Measurements from ENCODE around the gene MAPKAP1. TPM values are rescaled to one million over a fixed set of nuclear protein-coding genes. Genes with fewer than 3 reads are reported as not detected.

The MAPKAP1 gene
- 131 TPM for polyA plus RNA-seq (2013, experiment 1 of 2; ENCODE audit: insufficient read length)
- 108 TPM for polyA plus RNA-seq (2013, experiment 2 of 2; ENCODE audit: insufficient read length)

- peak; percentile 96 for DNase-seq
Measured at GRCh38 chr9:125706651-125707471, at the start of gene MAPKAP1. MAPKAP1 (minus strand) TSS chr9:125707208; CDS start chr9:125672574, 34,634 bp downstream.

DNA sequence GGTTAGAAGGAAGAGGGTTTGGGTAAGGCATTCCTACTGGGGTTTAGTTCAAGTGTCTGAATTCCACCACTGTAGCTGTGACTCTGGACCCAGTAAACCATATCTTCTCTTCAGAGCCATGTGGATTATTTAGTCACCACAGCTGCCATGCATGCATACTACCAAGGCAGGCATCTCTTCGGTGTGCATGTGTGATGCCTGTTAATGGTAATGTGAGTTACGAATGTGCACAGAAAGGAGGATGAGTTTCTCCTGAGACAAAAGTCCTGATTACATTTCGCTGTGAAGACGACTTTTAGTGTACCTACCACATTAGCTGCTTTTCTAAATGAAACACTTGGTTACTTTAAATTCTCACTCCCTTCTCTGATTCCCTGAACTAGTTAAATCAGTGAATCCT, 49.5 kb upstream of the MAPKAP1 start:
- no peak for DNase-seq

DNA sequence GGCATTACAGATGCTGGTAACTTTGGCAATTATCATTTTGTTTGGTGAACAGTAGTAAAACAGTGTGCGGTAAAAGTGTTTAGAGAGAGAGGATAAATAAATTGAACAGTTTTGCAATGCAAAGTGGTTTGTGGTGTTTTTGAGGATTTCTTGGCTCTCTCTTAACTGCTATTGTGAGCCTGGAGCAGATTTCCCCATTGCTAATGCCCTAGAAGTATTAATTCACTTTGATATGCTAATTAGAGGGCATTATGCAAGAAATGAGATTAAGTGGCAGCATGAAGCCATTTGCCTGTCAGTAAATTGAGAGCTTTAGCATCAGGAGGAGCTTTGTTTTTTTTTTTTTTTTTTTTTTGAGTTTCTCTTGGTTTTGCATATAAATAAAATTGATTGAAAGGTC, 48.3 kb upstream of the MAPKAP1 start:
- DNase-seq = no peak

- no peak for DNase-seq
Measured at GRCh38 chr9:125754096-125754495, 47.1 kb upstream of the MAPKAP1 start.

DNA sequence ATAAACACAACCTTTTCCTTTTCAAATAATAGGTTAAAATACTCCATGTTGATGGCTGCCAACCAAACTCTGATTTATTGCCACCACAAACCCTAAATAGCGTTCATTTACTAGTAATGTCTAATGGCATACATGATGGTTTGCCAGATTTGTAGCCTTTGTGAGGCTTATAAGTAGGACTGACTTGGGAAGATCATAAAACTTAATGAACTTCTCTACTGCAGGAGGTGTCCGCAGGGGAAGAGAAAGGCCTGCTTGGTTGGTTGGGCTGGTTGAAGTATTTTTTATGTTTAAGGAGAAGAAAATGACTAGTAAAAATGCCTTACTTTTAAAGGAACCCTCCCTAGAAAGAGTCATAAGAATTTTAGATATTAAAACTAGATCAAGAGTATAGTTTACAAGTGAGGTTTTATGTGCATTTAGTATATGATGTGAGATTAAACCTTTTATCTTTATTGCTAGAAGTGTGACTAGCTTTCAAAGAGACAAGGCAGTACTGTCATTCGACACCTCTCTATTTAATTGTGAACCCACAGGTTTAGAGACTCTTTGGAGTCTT, 45.1 kb upstream of the MAPKAP1 start:
- DNase-seq = no peak

DNA sequence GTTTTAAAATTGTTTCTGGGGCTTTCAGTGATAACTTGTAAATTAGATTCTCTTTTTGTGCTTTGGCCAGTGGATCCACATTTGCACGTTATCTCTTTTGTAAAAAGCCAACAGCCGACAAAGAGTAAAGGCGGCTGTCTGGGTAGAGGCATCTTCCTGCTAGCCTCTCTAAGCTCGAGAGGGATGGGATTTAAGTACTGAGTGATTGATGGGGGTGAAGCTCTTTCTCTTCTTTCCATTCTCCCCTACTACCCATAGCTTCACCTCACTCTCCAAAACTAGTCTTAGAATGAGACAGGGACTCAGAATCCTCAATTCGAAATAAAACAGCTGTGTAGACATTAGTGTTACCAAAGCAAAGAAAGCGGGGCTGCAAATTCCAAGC, 43.6 kb upstream of the MAPKAP1 start:
- DNase-seq = no peak

- no peak for DNase-seq
Measured at GRCh38 chr9:125749951-125750626, 43.1 kb upstream of the MAPKAP1 start.

- DNase-seq = no peak
Measured at GRCh38 chr9:125749287-125749935, 42.4 kb upstream of the MAPKAP1 start.

GRCh38 chr9:125748446-125749099, 41.6 kb upstream of the MAPKAP1 start:
- DNase-seq = no peak

GRCh38 chr9:125747765-125748445, 40.9 kb upstream of the MAPKAP1 start:
- peak; percentile 33 for DNase-seq

- peak; percentile 58 for DNase-seq
Measured at GRCh38 chr9:125747053-125747764, 40.2 kb upstream of the MAPKAP1 start, which contains the start of gene PBX3. PBX3 (plus strand) TSS chr9:125747373.

GRCh38 chr9:125746774-125747052, 39.7 kb upstream of the MAPKAP1 start:
- DNase-seq = no peak

DNA sequence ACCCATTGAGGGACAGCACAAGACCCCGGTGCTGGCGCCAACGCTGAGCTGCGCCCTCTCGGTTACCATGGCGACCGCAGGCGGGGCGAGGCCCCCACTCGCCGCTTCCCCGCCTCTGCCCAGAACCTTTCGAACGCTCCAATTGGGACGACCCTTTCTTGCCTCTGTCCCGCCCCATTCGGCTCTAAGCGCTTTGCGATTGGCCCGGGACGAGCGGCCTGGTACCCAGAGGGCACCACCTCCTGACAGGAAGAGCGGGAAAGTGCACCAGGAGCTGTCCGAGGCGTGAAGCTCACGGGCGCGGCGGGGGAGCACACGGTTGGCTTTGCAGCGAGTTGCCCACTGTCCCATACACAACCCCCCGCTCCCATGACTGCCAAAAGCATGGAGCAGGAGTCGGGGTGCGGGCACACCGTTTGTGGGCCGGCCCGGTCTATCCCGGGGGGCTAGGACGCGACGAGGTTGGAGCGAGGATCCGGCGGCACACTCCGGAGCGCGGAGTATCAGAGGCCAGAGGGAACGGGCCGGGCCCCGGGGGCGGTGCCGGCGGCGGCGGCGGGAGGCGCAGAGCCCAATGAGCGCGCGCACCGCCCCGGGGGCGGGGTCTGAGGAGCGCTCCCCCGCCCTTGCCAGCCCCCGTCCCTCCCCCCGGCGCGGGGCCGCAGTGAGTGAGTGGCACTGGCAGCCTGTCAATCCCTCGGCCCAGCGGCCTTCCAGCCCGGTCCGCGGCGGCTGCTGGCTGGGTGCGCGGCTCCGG, 39.2 kb upstream of the MAPKAP1 start:
- DNase-seq = peak; percentile 97

- DNase-seq = no peak
Measured at GRCh38 chr9:125745682-125746016, 38.6 kb upstream of the MAPKAP1 start.

GRCh38 chr9:125745018-125745417, 38.0 kb upstream of the MAPKAP1 start:
- DNase-seq = no peak

- DNase-seq = peak; percentile 89
Measured at GRCh38 chr9:125744616-125745015, 37.6 kb upstream of the MAPKAP1 start.

- peak; percentile 57 for DNase-seq
Measured at GRCh38 chr9:125743682-125744428, 36.8 kb upstream of the MAPKAP1 start.

DNA sequence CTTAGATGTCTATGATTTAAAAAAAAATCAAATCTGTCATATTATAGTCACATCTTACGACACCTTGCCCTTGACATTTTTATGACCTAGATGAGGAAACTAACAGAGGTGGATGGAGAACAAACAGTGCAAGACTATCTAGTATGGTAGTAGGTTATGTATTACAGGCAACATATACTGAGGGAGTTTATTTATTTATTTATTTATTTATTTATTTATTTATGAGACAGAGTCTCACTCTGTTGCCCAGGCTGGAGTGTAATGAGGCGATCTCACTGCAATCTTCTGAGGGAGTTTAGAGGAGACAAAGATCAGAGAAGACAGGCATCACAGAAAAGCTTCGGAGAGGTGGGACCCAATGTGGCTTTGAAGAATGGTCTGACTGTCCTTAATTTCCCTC, 35.6 kb upstream of the MAPKAP1 start:
- no peak for DNase-seq

DNA sequence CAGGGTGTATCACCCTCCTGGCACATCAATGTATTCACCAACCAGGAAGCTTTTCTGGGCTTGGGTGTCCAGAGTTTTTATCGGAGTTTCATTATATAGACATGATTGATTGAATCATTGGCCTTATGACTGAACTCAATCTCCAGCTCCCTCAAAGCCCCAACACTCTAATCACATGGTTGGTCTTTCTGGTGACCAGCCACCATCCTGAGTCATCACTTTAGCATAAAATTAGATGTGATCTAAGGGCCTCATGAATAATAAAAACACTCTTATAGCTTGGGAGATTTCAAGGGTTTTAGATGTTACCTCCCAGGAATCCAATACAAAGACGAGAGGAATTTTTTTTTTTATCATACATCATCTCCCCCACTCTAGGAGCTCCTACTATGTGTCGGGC, 32.4 kb upstream of the MAPKAP1 start:
- DNase-seq = peak; percentile 54

- no peak for DNase-seq
Measured at GRCh38 chr9:125732562-125732961, 25.6 kb upstream of the MAPKAP1 start.

Measured in fibroblast of skin of back (primary cell).